ENCODE results near the gene ZNRF1. TPM values are rescaled to one million over a fixed set of nuclear protein-coding genes. Genes with fewer than 3 reads are reported as not detected.

Gene ZNRF1
- total and polyA plus RNA-seq, 2 of the 13 experiments (the other 11 are each of a cell fraction or from before 2014, with no cell fraction given), result 43.9 to 58.7 TPM

DNA sequence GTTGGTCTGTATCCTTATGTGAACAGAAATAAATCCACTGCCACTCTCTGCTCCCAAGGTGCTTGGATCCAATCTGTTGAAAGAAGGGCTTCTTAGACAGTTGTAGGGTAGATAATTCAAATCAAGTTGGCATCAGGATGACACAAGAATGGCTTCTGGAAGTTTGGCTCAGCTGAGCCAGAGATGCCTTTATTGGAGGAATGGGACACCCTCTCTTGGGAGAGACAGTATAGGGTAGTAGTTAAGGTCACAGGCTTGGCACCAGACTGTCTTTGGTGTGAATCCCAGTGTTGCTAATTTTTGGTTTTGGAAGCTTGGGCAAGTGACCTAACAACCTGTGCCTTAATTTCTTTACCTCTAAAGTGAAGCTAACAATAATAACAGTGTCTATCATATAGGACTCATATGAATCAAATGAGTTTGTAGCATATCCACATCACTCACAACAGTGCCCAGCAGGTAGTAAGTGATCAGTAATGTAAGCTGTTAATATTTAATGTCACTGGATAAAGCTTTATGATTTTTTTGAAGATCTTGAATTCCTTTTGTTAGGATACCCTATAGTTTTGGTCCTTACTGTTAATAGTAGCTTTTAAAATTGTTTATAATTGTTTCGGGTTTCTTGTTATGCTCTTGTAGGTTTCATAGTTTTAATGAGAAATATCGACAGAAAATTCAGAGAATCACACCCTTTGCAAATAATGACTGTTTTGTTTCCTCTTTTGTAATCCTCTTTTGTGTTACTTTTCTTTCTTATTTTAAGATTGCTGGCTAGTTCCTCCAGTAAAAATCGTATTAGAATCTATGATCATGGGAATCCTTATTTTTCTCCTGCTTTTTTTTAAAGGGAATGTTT, 19.1 kb downstream of the ZNRF1 start:
- Histone ChIP-seq H3K9me3 (ENCODE audit: low read length) (peaks cover 11% of the 10 kb centered on the region), H4K20me1 (ENCODE audit: insufficient read depth, low read length) (peaks cover 26% of the 10 kb centered on the region), H2AFZ (ENCODE audit: low read length) (no peak overlapping the region), H3K4me3 (replicated peaks in 1 of 3; ENCODE audit: insufficient read depth in 1 of 3, low read depth in 2 of 3, low read length in 3 of 3) (no peak overlapping the region), H3K4me2 (ENCODE audit: low read depth, low read length) (no peak overlapping the region), H3K4me1 (ENCODE audit: insufficient read depth, low read length) (peaks cover 37% of the 10 kb centered on the region), H3K9ac (ENCODE audit: insufficient read depth, low read depth, low read length) (no peak overlapping the region), H3K27me3 (ENCODE audit: control insufficient read depth in 1 of 2, insufficient read depth in 2 of 2, low read length in 2 of 2) (no peaks in the 10 kb centered on the region), H3K36me3 (replicated peaks in 1 of 2; ENCODE audit: control insufficient read depth in 1 of 2, insufficient read depth in 2 of 2, low read length in 2 of 2) (no peaks in the 10 kb centered on the region; a peak in 1 of 5 replicates), H3K27ac (ENCODE audit: extremely low read length, insufficient read depth, low read length) (peak overlapping the region; percentile 45), H3K79me2 (ENCODE audit: insufficient read depth, low read length) (peaks cover 94% of the 10 kb centered on the region)
- BruUV-seq (replicated peaks), result TSS peak; percentile 24
- TF ChIP-seq RBM22 (optimal IDR thresholded peaks at IDR 0.05; ENCODE audit: low read length) (peak; percentile 72), ZNF232 (CRISPR knock-in tag; IDR thresholded peaks at IDR 0.05; ENCODE audit: borderline replicate concordance) (no peak)
- intact Hi-C loops (cut with micrococcal nuclease; ENCODE audit: unreplicated experiment), result no loop called here
- no peak for DNase-seq (ENCODE audit: low spot score)
- CTCF ChIA-PET (ENCODE audit: low intra/inter-chr PET ratio, low total read pairs), result no interaction called here
- WGBS (ENCODE audit: low lambda C conversion rate), result 78% methylated on average over 3 of the region's 3 CpGs
- ATAC-seq, result no peak; the same call in 2 of the 3 replicates
- in situ Hi-C loops (cut with HindIII; ENCODE audit: extremely low pct_ligation_motif_present, low pct_unique_long_range_greater_than_20kb), result no loop called here
- POLR2A ChIA-PET, result interaction anchor here (1.8 to 2.2 kb wide), 3 partner anchors 20 to 33 kb away, joined by 7 to 9 read pairs (median 8); partner anchors contain the start of genes WDR59 and ZNRF1
- FAIRE-seq, result no peak

DNA sequence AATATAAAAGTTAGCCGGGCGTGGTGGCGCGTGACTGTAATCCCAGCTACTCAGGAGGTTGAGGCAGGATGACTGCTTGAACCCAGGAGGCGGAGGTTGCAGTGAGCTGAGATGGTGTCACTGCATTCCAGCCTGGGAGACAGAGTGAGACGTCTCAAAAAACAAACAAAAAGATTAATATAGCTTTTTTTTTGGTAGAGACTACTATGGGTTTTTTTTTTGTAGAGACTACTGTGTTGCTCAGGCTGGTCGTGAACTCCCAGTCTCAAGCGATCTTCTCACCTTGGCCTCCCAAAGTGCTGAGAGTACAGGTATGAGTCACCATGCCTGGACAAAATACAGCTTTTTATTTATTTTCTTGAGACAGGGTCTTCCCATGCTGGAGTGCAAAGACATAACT, 20.2 kb downstream of the ZNRF1 start:
- FAIRE-seq (no peak), ATAC-seq (no peak; the same call in 2 of the 3 replicates), DNase-seq (ENCODE audit: low spot score) (no peak)
- H4K20me1 ChIP-seq (ENCODE audit: insufficient read depth, low read length), result peaks cover 26% of the 10 kb centered on the region
- H2AFZ ChIP-seq (ENCODE audit: low read length), result no peak overlapping the region
- H3K79me2 ChIP-seq (ENCODE audit: insufficient read depth, low read length), result peaks cover 92% of the 10 kb centered on the region
- no peak overlapping the region for H3K4me2 ChIP-seq (ENCODE audit: low read depth, low read length)
- ChIA-PET CTCF (ENCODE audit: low intra/inter-chr PET ratio, low total read pairs) (no interaction called here), POLR2A (interaction anchor here (0.8 to 1.3 kb wide), 2 partner anchors 9 to 27 kb away, joined by 3 to 6 read pairs; no protein-coding TSS in a partner anchor)
- intact Hi-C loops (cut with micrococcal nuclease; ENCODE audit: unreplicated experiment), result no loop called here
- peaks cover 35% of the 10 kb centered on the region for H3K4me1 ChIP-seq (ENCODE audit: insufficient read depth, low read length)
- WGBS (ENCODE audit: low lambda C conversion rate), result 75% methylated on average over 8 of the region's 8 CpGs
- H3K9ac ChIP-seq (ENCODE audit: insufficient read depth, low read depth, low read length), result no peak overlapping the region
- no TSS peak for BruUV-seq (replicated peaks)
- no peak overlapping the region for H3K4me3 ChIP-seq (replicated peaks in 1 of 3; ENCODE audit: insufficient read depth in 1 of 3, low read depth in 2 of 3, low read length in 3 of 3)
- no peaks in the 10 kb centered on the region; a peak in 1 of 5 replicates for H3K36me3 ChIP-seq (replicated peaks in 1 of 2; ENCODE audit: control insufficient read depth in 1 of 2, insufficient read depth in 2 of 2, low read length in 2 of 2)
- peak overlapping the region; percentile 16 for H3K27ac ChIP-seq (ENCODE audit: extremely low read length, insufficient read depth, low read length)
- in situ Hi-C loops (cut with HindIII; ENCODE audit: extremely low pct_ligation_motif_present, low pct_unique_long_range_greater_than_20kb), result no loop called here
- peaks cover 11% of the 10 kb centered on the region for H3K9me3 ChIP-seq (ENCODE audit: low read length)
- no peaks in the 10 kb centered on the region for H3K27me3 ChIP-seq (ENCODE audit: control insufficient read depth in 1 of 2, insufficient read depth in 2 of 2, low read length in 2 of 2)
- no peak for TF ChIP-seq ESRRA (CRISPR knock-in tag; IDR thresholded peaks at IDR 0.05; ENCODE audit: low read depth)
- peak; percentile 77 for TF ChIP-seq FOSL2 (CRISPR knock-in tag; IDR thresholded peaks at IDR 0.05)
- TF ChIP-seq, protein P1, sequence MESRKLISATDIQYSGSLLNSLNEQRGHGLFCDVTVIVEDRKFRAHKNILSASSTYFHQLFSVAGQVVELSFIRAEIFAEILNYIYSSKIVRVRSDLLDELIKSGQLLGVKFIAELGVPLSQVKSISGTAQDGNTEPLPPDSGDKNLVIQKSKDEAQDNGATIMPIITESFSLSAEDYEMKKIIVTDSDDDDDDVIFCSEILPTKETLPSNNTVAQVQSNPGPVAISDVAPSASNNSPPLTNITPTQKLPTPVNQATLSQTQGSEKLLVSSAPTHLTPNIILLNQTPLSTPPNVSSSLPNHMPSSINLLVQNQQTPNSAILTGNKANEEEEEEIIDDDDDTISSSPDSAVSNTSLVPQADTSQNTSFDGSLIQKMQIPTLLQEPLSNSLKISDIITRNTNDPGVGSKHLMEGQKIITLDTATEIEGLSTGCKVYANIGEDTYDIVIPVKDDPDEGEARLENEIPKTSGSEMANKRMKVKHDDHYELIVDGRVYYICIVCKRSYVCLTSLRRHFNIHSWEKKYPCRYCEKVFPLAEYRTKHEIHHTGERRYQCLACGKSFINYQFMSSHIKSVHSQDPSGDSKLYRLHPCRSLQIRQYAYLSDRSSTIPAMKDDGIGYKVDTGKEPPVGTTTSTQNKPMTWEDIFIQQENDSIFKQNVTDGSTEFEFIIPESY (CRISPR knock-in tag; IDR thresholded peaks at IDR 0.05), result peak; percentile 44; the same call in 1 of the 2 replicates
- TF ChIP-seq ZNF776 (CRISPR knock-in tag; IDR thresholded peaks at IDR 0.05), result no peak
- peak; percentile 72; the same call in 1 of the 2 replicates for TF ChIP-seq ZNF12 (CRISPR knock-in tag; IDR thresholded peaks at IDR 0.05)

Measured in HepG2 (cell line).